GM12874 (cell line): ENCODE measurements around the gene SLIT3.

Experiments
- TF ChIP-seq, protein P1 (sequence below): IDR thresholded peaks from 2 replicates; pipeline ENCODE4 v1.5.1; 2011; ENCODE audit warnings: low read depth, mild to moderate bottlenecking, control low read depth, low read length, moderate library complexity; ENCODE audit not compliant: insufficient read depth

SLIT3 gene

DNA sequence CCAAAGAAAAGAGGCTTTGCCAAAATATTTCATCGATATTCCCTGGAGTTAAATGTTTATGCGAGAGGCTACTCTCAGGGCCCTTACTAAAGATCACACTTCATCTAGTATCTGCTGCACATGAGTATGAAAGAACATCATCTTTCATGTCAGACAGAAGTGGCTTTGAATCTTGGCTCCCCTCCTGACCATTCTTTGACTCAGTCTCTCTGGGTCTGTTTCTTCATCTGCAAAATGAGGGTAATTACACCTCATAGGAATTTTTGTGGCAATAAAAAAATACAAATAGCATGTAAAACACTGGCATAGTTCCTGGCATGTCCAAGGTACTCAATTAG is 58.1 kb downstream of the SLIT3 start:
- TF ChIP-seq, protein P1, sequence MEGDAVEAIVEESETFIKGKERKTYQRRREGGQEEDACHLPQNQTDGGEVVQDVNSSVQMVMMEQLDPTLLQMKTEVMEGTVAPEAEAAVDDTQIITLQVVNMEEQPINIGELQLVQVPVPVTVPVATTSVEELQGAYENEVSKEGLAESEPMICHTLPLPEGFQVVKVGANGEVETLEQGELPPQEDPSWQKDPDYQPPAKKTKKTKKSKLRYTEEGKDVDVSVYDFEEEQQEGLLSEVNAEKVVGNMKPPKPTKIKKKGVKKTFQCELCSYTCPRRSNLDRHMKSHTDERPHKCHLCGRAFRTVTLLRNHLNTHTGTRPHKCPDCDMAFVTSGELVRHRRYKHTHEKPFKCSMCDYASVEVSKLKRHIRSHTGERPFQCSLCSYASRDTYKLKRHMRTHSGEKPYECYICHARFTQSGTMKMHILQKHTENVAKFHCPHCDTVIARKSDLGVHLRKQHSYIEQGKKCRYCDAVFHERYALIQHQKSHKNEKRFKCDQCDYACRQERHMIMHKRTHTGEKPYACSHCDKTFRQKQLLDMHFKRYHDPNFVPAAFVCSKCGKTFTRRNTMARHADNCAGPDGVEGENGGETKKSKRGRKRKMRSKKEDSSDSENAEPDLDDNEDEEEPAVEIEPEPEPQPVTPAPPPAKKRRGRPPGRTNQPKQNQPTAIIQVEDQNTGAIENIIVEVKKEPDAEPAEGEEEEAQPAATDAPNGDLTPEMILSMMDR, result no peak

DNA sequence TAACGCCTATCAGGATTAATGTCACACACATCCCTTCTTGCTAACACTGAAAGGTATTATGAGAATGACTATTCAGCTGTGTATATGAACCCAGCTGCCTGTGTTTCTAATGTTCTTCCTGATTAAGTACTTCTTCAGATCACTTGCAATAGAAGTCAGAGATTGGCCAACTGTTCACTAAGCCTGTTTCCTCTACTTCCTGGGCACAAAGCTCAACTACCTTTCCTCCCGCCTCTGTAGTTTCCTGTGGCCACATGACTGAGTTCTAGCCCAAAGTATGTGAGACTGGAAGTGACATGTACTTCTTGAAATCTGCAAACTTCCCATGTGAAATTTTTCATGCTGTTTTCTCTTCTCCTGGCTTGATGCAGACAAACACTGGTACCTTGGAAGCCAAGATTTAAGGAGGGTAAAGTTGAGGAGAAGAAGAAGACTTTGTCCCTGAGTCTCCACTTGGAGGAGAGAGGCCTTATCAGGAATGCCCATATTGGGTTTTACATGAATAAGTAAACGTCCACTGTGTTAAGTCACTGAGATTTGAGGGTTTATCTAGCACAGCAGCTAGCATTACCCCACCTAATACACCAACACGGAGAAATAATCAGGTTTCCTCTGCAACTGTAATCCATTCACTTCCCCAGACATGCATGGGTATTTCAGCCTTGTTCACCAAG is 58.6 kb downstream of the SLIT3 start:
- TF ChIP-seq, protein P1, result no peak

DNA sequence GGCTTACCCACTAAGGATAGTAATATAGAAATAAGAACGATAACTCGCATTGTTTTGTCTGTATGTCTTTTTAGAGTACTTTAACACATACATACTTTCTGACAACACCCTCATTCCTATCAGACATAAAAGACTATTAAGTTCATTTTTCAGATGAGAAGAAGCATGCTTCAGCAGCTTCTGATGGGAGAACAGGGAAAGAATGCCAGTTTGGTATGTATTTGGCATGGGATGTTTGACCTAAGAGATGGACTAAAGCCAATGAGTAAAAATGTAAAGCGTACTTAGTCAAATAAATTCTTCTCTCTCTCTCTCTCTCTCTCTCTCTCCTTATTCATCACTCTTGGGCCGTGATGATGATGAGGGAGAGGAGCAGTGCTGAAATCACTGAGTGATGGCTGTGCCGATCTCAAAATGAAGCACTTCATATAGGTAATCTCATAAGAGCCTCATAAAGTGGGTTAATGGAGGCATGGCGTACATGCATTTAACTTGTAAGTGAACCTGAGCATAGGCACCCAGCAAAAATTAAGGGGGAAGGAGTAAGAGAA is 71.5 kb downstream of the SLIT3 start:
- TF ChIP-seq, protein P1, result no peak

DNA sequence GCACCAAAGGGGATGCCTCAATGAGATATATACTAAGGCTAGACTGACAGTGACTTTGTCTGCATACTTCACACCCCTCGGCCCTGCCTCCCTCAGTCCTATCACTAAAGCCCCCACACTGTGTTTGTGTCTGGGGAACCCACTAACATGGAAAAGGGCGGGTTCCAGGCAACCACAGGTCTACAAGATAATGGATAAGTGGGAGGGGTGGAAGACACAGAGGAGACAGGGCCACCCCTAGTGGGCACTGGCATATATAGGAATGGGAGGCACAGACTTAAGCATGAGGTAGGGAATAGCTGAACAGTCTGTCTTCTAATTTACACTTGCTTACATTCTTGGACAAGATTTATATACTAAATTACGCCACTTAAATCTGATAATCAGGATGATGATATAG is 74.0 kb downstream of the SLIT3 start:
- TF ChIP-seq, protein P1, result no peak

DNA sequence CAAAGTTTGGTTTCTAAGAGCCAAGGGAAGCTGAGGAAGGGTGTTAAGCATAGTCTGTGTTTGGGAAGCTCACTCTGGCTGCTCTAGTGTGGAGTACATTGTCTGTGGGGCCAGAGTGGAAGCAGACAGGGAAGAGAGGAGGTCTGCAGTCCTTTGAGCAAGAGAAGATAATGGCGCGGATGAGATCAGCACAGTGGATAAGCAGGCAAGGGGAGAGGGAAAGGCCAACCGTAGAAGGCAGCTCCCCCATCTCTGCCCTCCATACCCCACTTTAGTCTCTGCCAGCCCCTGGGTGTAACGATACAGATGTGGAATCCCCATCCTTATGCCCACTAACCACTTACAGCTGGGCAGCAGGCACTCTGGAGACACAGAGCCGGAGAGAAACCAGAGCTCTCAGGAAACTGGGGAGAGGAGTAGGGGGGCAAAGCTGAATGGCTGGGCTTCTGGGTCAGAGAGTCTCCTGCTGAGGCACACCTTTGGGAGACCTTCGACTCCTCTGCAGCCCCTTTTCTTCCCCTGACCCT is 75.0 kb downstream of the SLIT3 start:
- TF ChIP-seq, protein P1, result no peak

DNA sequence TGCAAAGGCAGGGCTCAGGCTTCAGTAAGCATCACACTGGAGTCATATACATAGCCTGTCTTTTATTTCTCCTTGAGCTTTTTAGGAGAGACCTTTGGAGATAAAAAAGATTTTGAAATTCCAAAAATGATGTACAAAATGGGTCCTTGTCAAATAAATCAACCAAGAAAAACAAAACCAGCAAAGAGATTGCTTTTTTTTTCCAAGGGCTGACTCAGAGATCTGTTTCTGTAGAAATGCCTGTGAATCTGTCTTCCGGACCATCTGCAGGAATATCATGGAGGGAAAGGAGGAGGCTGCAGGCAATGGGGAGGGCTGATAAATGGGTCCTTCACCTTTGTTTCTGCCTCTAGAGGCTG is 77.4 kb downstream of the SLIT3 start:
- TF ChIP-seq, protein P1, result no peak

DNA sequence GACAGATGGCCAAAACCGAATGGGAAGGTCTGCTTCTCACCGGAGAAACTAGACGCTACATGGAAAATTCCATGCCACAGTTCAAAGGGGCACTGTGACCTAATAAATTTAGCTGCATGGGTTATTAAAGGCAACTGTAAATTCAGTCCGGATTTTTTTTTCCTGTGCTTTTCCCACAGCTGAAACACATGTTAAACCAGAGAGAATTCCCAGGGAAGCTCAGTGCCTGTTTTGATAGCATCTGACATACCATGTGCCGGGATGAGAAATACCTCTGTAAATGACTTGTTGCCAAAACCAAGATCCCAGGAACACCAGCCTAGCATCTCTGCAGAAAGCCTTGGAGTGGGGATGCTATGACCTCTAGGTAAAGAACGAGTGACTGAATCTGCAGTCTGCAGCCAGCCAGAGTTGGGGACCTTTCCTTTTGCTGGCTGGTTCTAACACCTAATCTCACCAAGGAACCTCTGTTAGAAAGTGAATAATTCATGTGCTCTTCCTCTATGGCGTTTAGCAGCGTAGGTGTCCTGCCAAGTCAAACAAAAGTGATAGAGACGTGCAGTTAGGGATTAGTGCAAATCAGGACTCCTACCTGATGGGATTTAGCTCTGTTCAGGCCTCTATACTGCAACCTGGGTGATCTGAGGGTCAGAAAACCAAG is 77.9 kb downstream of the SLIT3 start:
- TF ChIP-seq, protein P1, result no peak
